Measurements from ENCODE around the gene NOTCH2.
A peak's percentile ranks its signal among the peaks of the same experiment; 100 is the strongest.

The NOTCH2 gene

GRCh38 chr1:119870917-119871596 lies 198.4 kb downstream of the NOTCH2 start (continued):
- TF ChIP-seq, protein P1, sequence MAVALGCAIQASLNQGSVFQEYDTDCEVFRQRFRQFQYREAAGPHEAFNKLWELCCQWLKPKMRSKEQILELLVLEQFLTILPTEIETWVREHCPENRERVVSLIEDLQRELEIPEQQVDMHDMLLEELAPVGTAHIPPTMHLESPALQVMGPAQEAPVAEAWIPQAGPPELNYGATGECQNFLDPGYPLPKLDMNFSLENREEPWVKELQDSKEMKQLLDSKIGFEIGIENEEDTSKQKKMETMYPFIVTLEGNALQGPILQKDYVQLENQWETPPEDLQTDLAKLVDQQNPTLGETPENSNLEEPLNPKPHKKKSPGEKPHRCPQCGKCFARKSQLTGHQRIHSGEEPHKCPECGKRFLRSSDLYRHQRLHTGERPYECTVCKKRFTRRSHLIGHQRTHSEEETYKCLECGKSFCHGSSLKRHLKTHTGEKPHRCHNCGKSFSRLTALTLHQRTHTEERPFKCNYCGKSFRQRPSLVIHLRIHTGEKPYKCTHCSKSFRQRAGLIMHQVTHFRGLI (tag by site-specific recombination; IDR thresholded peaks at IDR 0.05): no peak
- peak; percentile 39; the same call in 1 of the 2 replicates for TF ChIP-seq ZNF335 (tag by site-specific recombination; conservative IDR thresholded peaks at IDR 0.05)
- no peak for TF ChIP-seq ZNF768 (tag by site-specific recombination; IDR thresholded peaks at IDR 0.05)
- no peak for TF ChIP-seq ZNF624 (tag by site-specific recombination; IDR thresholded peaks at IDR 0.05)
- TF ChIP-seq ZIC2 (tag by site-specific recombination; IDR thresholded peaks at IDR 0.05): peak; percentile 8; the same call in 1 of the 2 replicates
- TF ChIP-seq, protein P2, sequence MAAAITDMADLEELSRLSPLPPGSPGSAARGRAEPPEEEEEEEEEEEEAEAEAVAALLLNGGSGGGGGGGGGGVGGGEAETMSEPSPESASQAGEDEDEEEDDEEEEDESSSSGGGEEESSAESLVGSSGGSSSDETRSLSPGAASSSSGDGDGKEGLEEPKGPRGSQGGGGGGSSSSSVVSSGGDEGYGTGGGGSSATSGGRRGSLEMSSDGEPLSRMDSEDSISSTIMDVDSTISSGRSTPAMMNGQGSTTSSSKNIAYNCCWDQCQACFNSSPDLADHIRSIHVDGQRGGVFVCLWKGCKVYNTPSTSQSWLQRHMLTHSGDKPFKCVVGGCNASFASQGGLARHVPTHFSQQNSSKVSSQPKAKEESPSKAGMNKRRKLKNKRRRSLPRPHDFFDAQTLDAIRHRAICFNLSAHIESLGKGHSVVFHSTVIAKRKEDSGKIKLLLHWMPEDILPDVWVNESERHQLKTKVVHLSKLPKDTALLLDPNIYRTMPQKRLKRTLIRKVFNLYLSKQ (tag by site-specific recombination; IDR thresholded peaks at IDR 0.05; ENCODE audit: borderline replicate concordance): no peak
- TF ChIP-seq ZBTB48 (tag by site-specific recombination; IDR thresholded peaks at IDR 0.05): 0 out of 2 replicates have a peak, but pooled peaks have one; percentile 23
- TF ChIP-seq ZNF341 (tag by site-specific recombination; IDR thresholded peaks at IDR 0.05; ENCODE audit: low read depth): peak; percentile 56
- TF ChIP-seq ZNF391 (tag by site-specific recombination; IDR thresholded peaks at IDR 0.05; ENCODE audit: borderline replicate concordance, low read depth): no peak
- TF ChIP-seq, protein P3, sequence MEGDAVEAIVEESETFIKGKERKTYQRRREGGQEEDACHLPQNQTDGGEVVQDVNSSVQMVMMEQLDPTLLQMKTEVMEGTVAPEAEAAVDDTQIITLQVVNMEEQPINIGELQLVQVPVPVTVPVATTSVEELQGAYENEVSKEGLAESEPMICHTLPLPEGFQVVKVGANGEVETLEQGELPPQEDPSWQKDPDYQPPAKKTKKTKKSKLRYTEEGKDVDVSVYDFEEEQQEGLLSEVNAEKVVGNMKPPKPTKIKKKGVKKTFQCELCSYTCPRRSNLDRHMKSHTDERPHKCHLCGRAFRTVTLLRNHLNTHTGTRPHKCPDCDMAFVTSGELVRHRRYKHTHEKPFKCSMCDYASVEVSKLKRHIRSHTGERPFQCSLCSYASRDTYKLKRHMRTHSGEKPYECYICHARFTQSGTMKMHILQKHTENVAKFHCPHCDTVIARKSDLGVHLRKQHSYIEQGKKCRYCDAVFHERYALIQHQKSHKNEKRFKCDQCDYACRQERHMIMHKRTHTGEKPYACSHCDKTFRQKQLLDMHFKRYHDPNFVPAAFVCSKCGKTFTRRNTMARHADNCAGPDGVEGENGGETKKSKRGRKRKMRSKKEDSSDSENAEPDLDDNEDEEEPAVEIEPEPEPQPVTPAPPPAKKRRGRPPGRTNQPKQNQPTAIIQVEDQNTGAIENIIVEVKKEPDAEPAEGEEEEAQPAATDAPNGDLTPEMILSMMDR (tag by site-specific recombination; IDR thresholded peaks at IDR 0.05): peak; percentile 78

DNA sequence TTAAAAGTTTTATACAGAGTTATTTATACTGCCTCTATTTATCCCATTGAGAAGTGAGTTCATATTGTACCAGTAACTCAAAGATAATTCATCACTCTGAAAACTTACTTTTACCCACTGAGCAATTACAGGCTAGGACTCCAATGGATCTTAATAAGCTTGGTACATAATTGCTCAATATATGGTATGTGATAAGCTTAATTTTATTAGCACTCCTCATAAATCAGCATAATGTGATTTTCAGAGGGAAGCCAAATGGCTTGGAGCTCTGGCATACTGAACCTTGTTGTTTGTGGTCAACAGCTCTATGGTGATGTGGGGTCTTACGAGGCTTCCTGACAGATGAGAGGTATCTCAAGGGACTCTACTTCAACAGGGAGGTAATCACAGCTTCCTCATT lies 199.5 kb downstream of the NOTCH2 start:
- CTCF ChIA-PET: interaction anchor here (0.7 to 3.5 kb wide), 16 partner anchors 8 to 259 kb away, joined by 3 to 21 read pairs (median 4); no protein-coding TSS in a partner anchor
- TF ChIP-seq GFI1B (tag by site-specific recombination; IDR thresholded peaks at IDR 0.05) (no peak), ZNF561 (tag by site-specific recombination; IDR thresholded peaks at IDR 0.05; ENCODE audit: borderline replicate concordance) (no peak), ZNF501 (tag by site-specific recombination; IDR thresholded peaks at IDR 0.05) (no peak), ZNF221 (tag by site-specific recombination; IDR thresholded peaks at IDR 0.05; ENCODE audit: borderline replicate concordance) (no peak), KLF7 (tag by site-specific recombination; IDR thresholded peaks at IDR 0.05; ENCODE audit: borderline replicate concordance) (no peak), ZNF302 (tag by site-specific recombination; IDR thresholded peaks at IDR 0.05; ENCODE audit: low read depth) (no peak), ZNF777 (tag by site-specific recombination; IDR thresholded peaks at IDR 0.05; ENCODE audit: borderline replicate concordance) (no peak), WT1 (tag by site-specific recombination; IDR thresholded peaks at IDR 0.05) (no peak)
- TF ChIP-seq, protein P2 (tag by site-specific recombination; IDR thresholded peaks at IDR 0.05; ENCODE audit: borderline replicate concordance): no peak

More for the DNA sequence above, 199.5 kb downstream of the NOTCH2 start:
- H3K36me3 ChIP-seq (ENCODE audit: control insufficient read depth in 2 of 2, insufficient read depth in 1 of 2, low read length in 2 of 2): no peaks in the 10 kb centered on the region
- H3K4me1 ChIP-seq (ENCODE audit: control insufficient read depth, insufficient read depth, low read length): no peaks in the 10 kb centered on the region
- POLR2A ChIA-PET: no interaction called here
- H3K27ac ChIP-seq (ENCODE audit: extremely low read depth, low read depth, low read length): no peak overlapping the region
- H3K9me3 ChIP-seq (ENCODE audit: control insufficient read depth, insufficient read depth, low read depth, low read length): no peaks in the 10 kb centered on the region
- H3K4me3 ChIP-seq (ENCODE audit: low read depth, low read length): no peak overlapping the region
